ENCODE results near the gene NOL7.

Gene NOL7

GRCh38 chr6:13590574-13591153 lies 24.5 kb upstream of the NOL7 start:
- H3K4me2 ChIP-seq (ENCODE audit: low read length, poor library complexity, severe bottlenecking): no peak overlapping the region
- H2AK5ac ChIP-seq (ENCODE audit: low read length, severe bottlenecking): no peak overlapping the region
- peaks cover 7% of the 10 kb centered on the region for H3K79me1 ChIP-seq (replicated peaks; ENCODE audit: low read length, poor library complexity, severe bottlenecking)
- H4K8ac ChIP-seq (ENCODE audit: low read length): no peak overlapping the region
- no peak overlapping the region for H3K23ac ChIP-seq (ENCODE audit: low read length in 2 of 2)
- no peak overlapping the region for H2BK15ac ChIP-seq (ENCODE audit: low read depth, poor library complexity, severe bottlenecking)
- no peak overlapping the region for H3K18ac ChIP-seq (ENCODE audit: low read depth in 1 of 2, low read length in 2 of 2)
- H3K14ac ChIP-seq (ENCODE audit: low read length in 2 of 2): no peak overlapping the region
- no peaks in the 10 kb centered on the region for H3K4me1 ChIP-seq (ENCODE audit: control insufficient read depth, insufficient read depth, low read depth, low read length)
- no peak for DNase-seq
- H4K91ac ChIP-seq (ENCODE audit: low read length): no peak overlapping the region
- no peak overlapping the region for H2BK120ac ChIP-seq (ENCODE audit: low read depth, low read length)
- H2BK12ac ChIP-seq (ENCODE audit: low read length in 2 of 2): no peak overlapping the region
- peaks cover 37 to 63% of the 10 kb centered on the region in 2 experiments for H3K36me3 ChIP-seq (ENCODE audit: control insufficient read depth in 1 of 2, insufficient read depth in 2 of 2, low read depth in 1 of 2, low read length in 2 of 2)
- H2BK5ac ChIP-seq (ENCODE audit: low read depth, low read length, poor library complexity, severe bottlenecking): no peak overlapping the region
- H3K9ac ChIP-seq (ENCODE audit: low read length): no peak overlapping the region
- no peak overlapping the region for H2AFZ ChIP-seq (ENCODE audit: low read depth, low read length)
- H3K9me3 ChIP-seq (ENCODE audit: control insufficient read depth, low read length): no peaks in the 10 kb centered on the region
- no peak overlapping the region for H3K4ac ChIP-seq (ENCODE audit: low read depth in 1 of 2, low read length in 2 of 2)
- H3K27ac ChIP-seq (ENCODE audit: low read length, poor library complexity, severe bottlenecking): no peak overlapping the region
- 84% methylated on average over 1 of the region's 1 CpG for WGBS
- no peak overlapping the region for H3K4me3 ChIP-seq (ENCODE audit: insufficient read depth in 1 of 2, low read depth in 1 of 2, low read length in 2 of 2)
- H3K27me3 ChIP-seq (ENCODE audit: control insufficient read depth in 1 of 2, insufficient read depth in 1 of 2, low read length in 2 of 2): no peaks in the 10 kb centered on the region

- Histone ChIP-seq H3K14ac (ENCODE audit: low read length in 2 of 2) (no peak overlapping the region), H4K91ac (ENCODE audit: low read length) (no peak overlapping the region), H2BK12ac (ENCODE audit: low read length in 2 of 2) (no peak overlapping the region), H2BK5ac (ENCODE audit: low read depth, low read length, poor library complexity, severe bottlenecking) (no peak overlapping the region), H3K4ac (ENCODE audit: low read depth in 1 of 2, low read length in 2 of 2) (no peak overlapping the region), H3K4me3 (ENCODE audit: insufficient read depth in 1 of 2, low read depth in 1 of 2, low read length in 2 of 2) (no peak overlapping the region), H2BK15ac (ENCODE audit: low read depth, poor library complexity, severe bottlenecking) (no peak overlapping the region), H3K9me3 (ENCODE audit: control insufficient read depth, low read length) (no peaks in the 10 kb centered on the region), H2BK120ac (ENCODE audit: low read depth, low read length) (no peak overlapping the region), H3K27ac (ENCODE audit: low read length, poor library complexity, severe bottlenecking) (no peak overlapping the region), H3K23ac (ENCODE audit: low read length in 2 of 2) (no peak overlapping the region), H3K27me3 (ENCODE audit: control insufficient read depth in 1 of 2, insufficient read depth in 1 of 2, low read length in 2 of 2) (no peaks in the 10 kb centered on the region), H4K8ac (ENCODE audit: low read length) (no peak overlapping the region), H2AK5ac (ENCODE audit: low read length, severe bottlenecking) (no peak overlapping the region), H3K4me2 (ENCODE audit: low read length, poor library complexity, severe bottlenecking) (no peak overlapping the region), H2AFZ (ENCODE audit: low read depth, low read length) (no peak overlapping the region), H3K18ac (ENCODE audit: low read depth in 1 of 2, low read length in 2 of 2) (no peak overlapping the region), H3K9ac (ENCODE audit: low read length) (no peak overlapping the region), H3K79me1 (replicated peaks; ENCODE audit: low read length, poor library complexity, severe bottlenecking) (peaks cover 7% of the 10 kb centered on the region), H3K4me1 (ENCODE audit: control insufficient read depth, insufficient read depth, low read depth, low read length) (no peaks in the 10 kb centered on the region), H3K36me3 (ENCODE audit: control insufficient read depth in 1 of 2, insufficient read depth in 2 of 2, low read depth in 1 of 2, low read length in 2 of 2) (peaks cover 38 to 67% of the 10 kb centered on the region in 2 experiments)
- no peak for DNase-seq
- WGBS: 95% methylated on average over 20 of the region's 21 CpGs
Measured at GRCh38 chr6:13591205-13591921, 23.8 kb upstream of the NOL7 start.

- Histone ChIP-seq H2BK120ac (ENCODE audit: low read depth, low read length) (no peak overlapping the region), H3K79me1 (replicated peaks; ENCODE audit: low read length, poor library complexity, severe bottlenecking) (no peaks in the 10 kb centered on the region)
- whole genome bisulfite sequencing: 83% methylated on average over 6 of the region's 6 CpGs
Measured at GRCh38 chr6:13593103-13593502, 22.0 kb upstream of the NOL7 start.

GRCh38 chr6:13593720-13594119 lies 21.4 kb upstream of the NOL7 start:
- Histone ChIP-seq H3K27me3 (ENCODE audit: control insufficient read depth in 1 of 2, insufficient read depth in 1 of 2, low read length in 2 of 2) (no peaks in the 10 kb centered on the region), H3K4me2 (ENCODE audit: low read length, poor library complexity, severe bottlenecking) (no peak overlapping the region), H3K14ac (ENCODE audit: low read length in 2 of 2) (no peak overlapping the region), H2BK5ac (ENCODE audit: low read depth, low read length, poor library complexity, severe bottlenecking) (no peak overlapping the region), H3K36me3 (ENCODE audit: control insufficient read depth in 1 of 2, insufficient read depth in 2 of 2, low read depth in 1 of 2, low read length in 2 of 2) (peaks cover 37 to 69% of the 10 kb centered on the region in 2 experiments), H2BK120ac (ENCODE audit: low read depth, low read length) (no peak overlapping the region), H2AK5ac (ENCODE audit: low read length, severe bottlenecking) (no peak overlapping the region), H2BK12ac (ENCODE audit: low read length in 2 of 2) (no peak overlapping the region), H4K8ac (ENCODE audit: low read length) (no peak overlapping the region), H3K4ac (ENCODE audit: low read depth in 1 of 2, low read length in 2 of 2) (no peak overlapping the region), H3K18ac (ENCODE audit: low read depth in 1 of 2, low read length in 2 of 2) (no peak overlapping the region), H3K4me1 (ENCODE audit: control insufficient read depth, insufficient read depth, low read depth, low read length) (no peaks in the 10 kb centered on the region), H3K9ac (ENCODE audit: low read length) (no peak overlapping the region), H3K27ac (ENCODE audit: low read length, poor library complexity, severe bottlenecking) (no peak overlapping the region), H3K4me3 (ENCODE audit: insufficient read depth in 1 of 2, low read depth in 1 of 2, low read length in 2 of 2) (no peak overlapping the region), H2BK15ac (ENCODE audit: low read depth, poor library complexity, severe bottlenecking) (no peak overlapping the region), H3K79me1 (replicated peaks; ENCODE audit: low read length, poor library complexity, severe bottlenecking) (no peaks in the 10 kb centered on the region), H3K23ac (ENCODE audit: low read length in 2 of 2) (no peak overlapping the region), H2AFZ (ENCODE audit: low read depth, low read length) (no peak overlapping the region), H4K91ac (ENCODE audit: low read length) (no peak overlapping the region), H3K9me3 (ENCODE audit: control insufficient read depth, low read length) (no peaks in the 10 kb centered on the region)
- DNase-seq: no peak
- 79% methylated on average over 5 of the region's 6 CpGs for WGBS

More at GRCh38 chr6:13593103-13593502, 22.0 kb upstream of the NOL7 start:
- no peak overlapping the region for H4K8ac ChIP-seq (ENCODE audit: low read length)
- no peak overlapping the region for H3K9ac ChIP-seq (ENCODE audit: low read length)
- no peak overlapping the region for H3K4me2 ChIP-seq (ENCODE audit: low read length, poor library complexity, severe bottlenecking)
- no peaks in the 10 kb centered on the region for H3K4me1 ChIP-seq (ENCODE audit: control insufficient read depth, insufficient read depth, low read depth, low read length)
- no peak for DNase-seq
- H3K27ac ChIP-seq (ENCODE audit: low read length, poor library complexity, severe bottlenecking): no peak overlapping the region
- H3K4me3 ChIP-seq (ENCODE audit: insufficient read depth in 1 of 2, low read depth in 1 of 2, low read length in 2 of 2): no peak overlapping the region
- no peak overlapping the region for H4K91ac ChIP-seq (ENCODE audit: low read length)
- no peaks in the 10 kb centered on the region for H3K9me3 ChIP-seq (ENCODE audit: control insufficient read depth, low read length)
- H3K27me3 ChIP-seq (ENCODE audit: control insufficient read depth in 1 of 2, insufficient read depth in 1 of 2, low read length in 2 of 2): no peaks in the 10 kb centered on the region
- no peak overlapping the region for H3K14ac ChIP-seq (ENCODE audit: low read length in 2 of 2)
- H2AK5ac ChIP-seq (ENCODE audit: low read length, severe bottlenecking): no peak overlapping the region
- H2BK5ac ChIP-seq (ENCODE audit: low read depth, low read length, poor library complexity, severe bottlenecking): no peak overlapping the region
- H2AFZ ChIP-seq (ENCODE audit: low read depth, low read length): no peak overlapping the region
- H3K4ac ChIP-seq (ENCODE audit: low read depth in 1 of 2, low read length in 2 of 2): no peak overlapping the region
- no peak overlapping the region for H3K18ac ChIP-seq (ENCODE audit: low read depth in 1 of 2, low read length in 2 of 2)
- no peak overlapping the region for H2BK15ac ChIP-seq (ENCODE audit: low read depth, poor library complexity, severe bottlenecking)
- H3K23ac ChIP-seq (ENCODE audit: low read length in 2 of 2): no peak overlapping the region
- H2BK12ac ChIP-seq (ENCODE audit: low read length in 2 of 2): no peak overlapping the region
- H3K36me3 ChIP-seq (ENCODE audit: control insufficient read depth in 1 of 2, insufficient read depth in 2 of 2, low read depth in 1 of 2, low read length in 2 of 2): peaks cover 33 to 73% of the 10 kb centered on the region in 2 experiments
